ENCODE data around the gene IDH3A.
"Not testable (repeated sequence)": the region's sequence is repeated elsewhere in the genome, so short reads cannot be mapped to it uniquely, and the experiment has no call there.

DNA sequence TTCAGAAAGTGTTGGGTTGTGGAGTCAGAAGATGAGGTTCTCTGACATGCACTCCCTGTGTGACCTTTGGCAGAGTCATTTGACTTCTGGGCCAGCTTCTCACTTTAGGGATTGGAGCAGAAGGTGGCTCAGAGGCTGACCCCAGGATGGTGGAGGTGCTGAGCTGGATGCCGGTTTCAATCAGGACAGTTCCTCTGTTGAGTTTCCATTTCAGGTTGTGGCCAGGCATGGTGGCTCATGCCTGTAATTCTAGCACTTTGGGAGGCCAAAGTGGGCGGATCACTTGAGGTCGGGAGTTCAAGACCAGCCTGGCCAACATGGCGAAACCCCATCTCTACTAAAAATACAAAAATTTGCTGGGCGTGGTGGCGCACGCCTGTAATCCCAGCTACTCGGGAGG, 1.9 kb downstream of the IDH3A start:
- not testable (repeated sequence) for TF ChIP-seq POLR2A (IDR thresholded peaks at IDR 0.05)
- TF ChIP-seq, protein P1, sequence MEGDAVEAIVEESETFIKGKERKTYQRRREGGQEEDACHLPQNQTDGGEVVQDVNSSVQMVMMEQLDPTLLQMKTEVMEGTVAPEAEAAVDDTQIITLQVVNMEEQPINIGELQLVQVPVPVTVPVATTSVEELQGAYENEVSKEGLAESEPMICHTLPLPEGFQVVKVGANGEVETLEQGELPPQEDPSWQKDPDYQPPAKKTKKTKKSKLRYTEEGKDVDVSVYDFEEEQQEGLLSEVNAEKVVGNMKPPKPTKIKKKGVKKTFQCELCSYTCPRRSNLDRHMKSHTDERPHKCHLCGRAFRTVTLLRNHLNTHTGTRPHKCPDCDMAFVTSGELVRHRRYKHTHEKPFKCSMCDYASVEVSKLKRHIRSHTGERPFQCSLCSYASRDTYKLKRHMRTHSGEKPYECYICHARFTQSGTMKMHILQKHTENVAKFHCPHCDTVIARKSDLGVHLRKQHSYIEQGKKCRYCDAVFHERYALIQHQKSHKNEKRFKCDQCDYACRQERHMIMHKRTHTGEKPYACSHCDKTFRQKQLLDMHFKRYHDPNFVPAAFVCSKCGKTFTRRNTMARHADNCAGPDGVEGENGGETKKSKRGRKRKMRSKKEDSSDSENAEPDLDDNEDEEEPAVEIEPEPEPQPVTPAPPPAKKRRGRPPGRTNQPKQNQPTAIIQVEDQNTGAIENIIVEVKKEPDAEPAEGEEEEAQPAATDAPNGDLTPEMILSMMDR (IDR thresholded peaks at IDR 0.05 in 8 of 11, conservative IDR thresholded peaks at IDR 0.05 in 3 of 11), result not testable (repeated sequence)

Data from spleen (tissue), 7 donors.